Osteoblast (primary cell): ENCODE measurements around the gene RADIL. TPM values are rescaled to one million over a fixed set of nuclear protein-coding genes. Genes with fewer than 3 reads are reported as not detected.

Experiments used
- DNase-seq: peaks from one replicate; pipeline ENCODE4 v3.0.0; 2011; ENCODE audit warnings: low spot score, mixed read lengths; ENCODE audit not compliant: insufficient read length; ENCODE audit errors: missing footprints
- H2AFZ ChIP-seq: 2 replicates; pipeline ENCODE4 v1.6.0; 2011; ENCODE audit warnings: mild to moderate bottlenecking, low read length
- H3K27ac ChIP-seq: 2 replicates; pipeline ENCODE4 v1.5.1; 2011; ENCODE audit warnings: mild to moderate bottlenecking, low read depth, low read length, moderate library complexity
- H3K27me3 ChIP-seq: 2 replicates; pipeline ENCODE4 v1.6.0; 2012; ENCODE audit warnings: mild to moderate bottlenecking, control low read depth, inconsistent platforms, low read length, moderate library complexity; ENCODE audit not compliant: insufficient read depth
- H3K36me3 ChIP-seq: 2 replicates; pipeline ENCODE4 v1.5.1; 2011; ENCODE audit warnings: mild to moderate bottlenecking, low read length, control low read depth, moderate library complexity; ENCODE audit not compliant: insufficient read depth
- H3K4me1 ChIP-seq: 2 replicates; pipeline ENCODE4 v1.5.1; 2011; ENCODE audit warnings: mild to moderate bottlenecking, low read length, control low read depth, moderate library complexity; ENCODE audit not compliant: insufficient read depth
- H3K4me2 ChIP-seq: 2 replicates; pipeline ENCODE4 v1.6.0; 2011; ENCODE audit warnings: mild to moderate bottlenecking, low read length; ENCODE audit not compliant: insufficient read depth
- H3K4me3 ChIP-seq: fragments of 200-600 bp; sonication (generic); 3 replicates; pipeline ENCODE4 v1.5.1; 2012; ENCODE audit warnings: mild to moderate bottlenecking, low read length, inconsistent platforms; ENCODE audit not compliant: insufficient read depth
- H3K79me2 ChIP-seq: 2 replicates; pipeline ENCODE4 v1.6.0; 2012; ENCODE audit warnings: mild to moderate bottlenecking, low read length, control low read depth, inconsistent platforms; ENCODE audit not compliant: insufficient read depth
- H3K9me3 ChIP-seq: 2 replicates; pipeline ENCODE4 v1.5.1; 2011; ENCODE audit warnings: low read depth, low read length, control low read depth
- H4K20me1 ChIP-seq: 2 replicates; pipeline ENCODE4 v1.6.0; 2012; ENCODE audit warnings: mild to moderate bottlenecking, low read length, control low read depth; ENCODE audit not compliant: insufficient read depth
- CTCF ChIP-seq: IDR thresholded peaks from 2 replicates; pipeline ENCODE4 v1.5.1; 2011; ENCODE audit warnings: mild to moderate bottlenecking, low read depth, low read length, moderate library complexity; ENCODE audit errors: extremely low read depth
- total RNA-seq: library from RNA; depleted of rRNA; stranded (reverse); fragments of >200 nt; gene quantifications from 2 replicates; pipeline ENCODE4 v1.2.3, GENCODE V29; 2012

RADIL gene
- total RNA-seq, 1 donor, result 1.1 TPM

DNA sequence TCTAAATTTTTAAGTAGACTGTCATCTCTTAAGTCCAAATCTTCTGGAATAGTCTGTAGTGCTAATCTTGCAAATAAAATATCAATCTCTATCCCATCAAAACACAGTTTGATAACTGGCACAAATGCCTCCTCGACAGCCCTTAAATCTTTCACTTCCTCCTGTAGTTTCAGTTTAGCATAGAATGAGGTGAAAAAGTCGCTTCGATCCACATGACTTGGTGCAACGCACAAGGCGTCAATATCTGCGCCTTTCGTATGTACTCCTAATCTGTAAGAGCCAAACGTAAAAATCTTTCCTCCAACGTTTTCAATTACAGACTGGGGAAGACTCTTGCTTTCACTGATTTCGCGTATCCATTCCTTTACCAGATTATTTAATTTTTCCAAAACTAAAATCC, 22.3 kb downstream of the RADIL start:
- Histone ChIP-seq H2AFZ (no peak overlapping the region), H3K27ac (no peak overlapping the region), H3K4me2 (no peak overlapping the region), H3K4me1 (no peaks in the 10 kb centered on the region), H3K4me3 (no peak overlapping the region), H3K36me3 (no peaks in the 10 kb centered on the region), H3K27me3 (no peaks in the 10 kb centered on the region), H4K20me1 (no peaks in the 10 kb centered on the region), H3K9me3 (peaks cover 2% of the 10 kb centered on the region), H3K79me2 (no peaks in the 10 kb centered on the region)
- TF ChIP-seq CTCF, result no peak
- no peak for DNase-seq

DNA sequence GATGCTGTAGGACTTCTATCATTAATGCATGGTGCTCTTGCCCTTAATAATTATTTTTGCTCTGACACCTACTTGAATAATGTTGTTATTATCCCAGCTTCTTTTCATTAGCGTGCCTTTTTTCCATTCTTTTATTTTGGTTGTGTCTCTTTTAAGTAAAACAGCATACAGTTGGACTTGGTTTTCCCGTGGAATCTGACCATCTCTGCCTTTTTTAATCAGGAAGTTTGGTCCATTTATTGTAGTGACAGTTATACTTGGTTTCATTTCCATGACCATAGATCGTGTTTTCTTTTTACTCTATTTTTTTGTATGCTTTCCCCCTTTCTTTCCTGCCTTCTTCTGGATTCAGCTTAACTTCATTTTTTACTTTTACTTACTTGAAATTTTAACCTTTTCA, 26.3 kb downstream of the RADIL start:
- no peak for TF ChIP-seq CTCF
- H3K4me1 ChIP-seq, result no peaks in the 10 kb centered on the region
- no peaks in the 10 kb centered on the region for H3K79me2 ChIP-seq
- no peak for DNase-seq
- H3K36me3 ChIP-seq, result no peaks in the 10 kb centered on the region
- no peak overlapping the region for H2AFZ ChIP-seq
- H4K20me1 ChIP-seq, result no peaks in the 10 kb centered on the region
- no peak overlapping the region for H3K27ac ChIP-seq
- H3K4me3 ChIP-seq, result no peak overlapping the region
- peaks cover 2% of the 10 kb centered on the region for H3K9me3 ChIP-seq
- H3K27me3 ChIP-seq, result no peaks in the 10 kb centered on the region
- no peak overlapping the region for H3K4me2 ChIP-seq

DNA sequence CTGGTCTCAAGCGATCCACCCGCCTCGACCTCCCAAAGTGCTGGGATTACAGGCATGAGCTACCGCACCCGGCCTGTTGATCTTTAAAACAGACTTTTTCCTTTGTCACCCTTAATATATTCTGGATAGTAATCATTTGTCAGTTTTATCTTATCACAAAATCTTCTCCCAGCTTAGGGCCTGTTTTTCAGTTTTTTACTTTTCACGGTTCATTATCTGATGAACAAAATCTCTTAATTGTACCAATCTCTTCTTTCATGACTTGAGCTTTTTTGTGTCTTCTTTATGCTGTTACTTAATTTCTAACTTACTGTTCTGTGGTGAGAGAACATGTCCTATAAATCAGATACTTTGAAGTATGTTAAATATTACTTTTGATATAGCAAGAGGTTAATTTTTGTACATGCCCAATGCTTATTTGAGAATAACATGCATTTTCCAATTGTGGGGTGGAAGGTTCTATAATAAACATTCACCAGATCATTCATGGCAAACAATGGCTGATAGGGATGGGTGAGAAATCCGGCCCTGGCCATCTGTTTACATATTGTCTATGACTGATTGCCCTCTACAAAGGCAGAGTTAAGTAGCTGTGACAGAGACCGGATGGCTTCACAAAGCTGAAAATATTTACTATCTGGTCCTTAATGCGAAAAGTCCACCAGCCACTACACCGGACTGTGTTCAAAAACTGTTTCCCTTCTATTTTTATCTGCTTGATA, 27.0 kb downstream of the RADIL start:
- no peak overlapping the region for H2AFZ ChIP-seq
- TF ChIP-seq CTCF, result no peak
- no peaks in the 10 kb centered on the region for H3K36me3 ChIP-seq
- H3K9me3 ChIP-seq, result peaks cover 2% of the 10 kb centered on the region
- no peaks in the 10 kb centered on the region for H3K4me1 ChIP-seq
- no peak for DNase-seq
- no peak overlapping the region for H3K4me3 ChIP-seq
- H3K27me3 ChIP-seq, result no peaks in the 10 kb centered on the region
- no peaks in the 10 kb centered on the region for H4K20me1 ChIP-seq
- H3K79me2 ChIP-seq, result no peaks in the 10 kb centered on the region
- no peak overlapping the region for H3K4me2 ChIP-seq
- no peak overlapping the region for H3K27ac ChIP-seq

- Histone ChIP-seq H2AFZ (no peak overlapping the region), H3K27ac (no peak overlapping the region), H3K36me3 (no peaks in the 10 kb centered on the region), H3K4me3 (no peak overlapping the region), H3K4me2 (no peak overlapping the region), H3K4me1 (no peaks in the 10 kb centered on the region), H3K27me3 (no peaks in the 10 kb centered on the region), H3K79me2 (no peaks in the 10 kb centered on the region), H4K20me1 (no peaks in the 10 kb centered on the region), H3K9me3 (no peaks in the 10 kb centered on the region)
- no peak for TF ChIP-seq CTCF
- DNase-seq, result no peak
Observed at GRCh38 chr7:4854916-4855315, 28.6 kb downstream of the RADIL start.
